ENCODE measurements around the gene MBD5. TPM values are rescaled to one million over a fixed set of nuclear protein-coding genes. Genes with fewer than 3 reads are reported as not detected.

Gene MBD5
- total and polyA plus RNA-seq, 2 donors (not counting 1 experiment from before 2014, with no cell fraction given) = 10.9 to 69.7 TPM

GRCh38 chr2:148020111-148021058, 506 bp upstream of the MBD5 start, which contains the start of gene ORC4:
TSS of gene ORC4 (minus strand) at chr2:148020737. CDS start at chr2:147975958, 44,779 bp downstream.
- peak; percentile 89 for ATAC-seq (ENCODE audit: low read depth)
- peak within 1 kb of the TSS; percentile 91 to 92 for H3K27ac ChIP-seq (ENCODE audit: low read length in 2 of 2)
- Mint-ChIP-seq H3K4me1 (peaks cover 52% of the 10 kb centered on the region), H3K27ac (peak within 1 kb of the TSS; percentile 94), H3K27me3 (no peaks in the 10 kb centered on the region), H3K4me3 (peak within 1 kb of the TSS; percentile 99), H3K9me3 (ENCODE audit: insufficient read depth) (no peaks in the 10 kb centered on the region)
- H3K4me2 ChIP-seq (replicated peaks; ENCODE audit: low read depth, low read length, poor library complexity, severe bottlenecking) = peak within 1 kb of the TSS; percentile 95
- peaks cover 11% of the 10 kb centered on the region for H4K20me1 ChIP-seq (ENCODE audit: control insufficient read depth, insufficient read depth, low read length, poor library complexity, severe bottlenecking)
- no peaks in the 10 kb centered on the region for H3K27me3 ChIP-seq (replicated peaks in 1 of 4; ENCODE audit: control extremely low read depth in 1 of 4, control insufficient read depth in 3 of 4, insufficient read depth in 4 of 4, low read length in 3 of 4)
- H3K4me3 ChIP-seq (ENCODE audit: control extremely low read depth in 1 of 5, extremely low read depth in 1 of 5, insufficient read depth in 1 of 5, low read depth in 2 of 5, low read length in 4 of 5) = peak within 1 kb of the TSS; percentile 79 to 95 (median 80)
- DNase-seq = peak; percentile 99
- under 1% methylated on average over 33 of the region's 52 CpGs for WGBS (ENCODE audit: insufficient coverage)
- TF ChIP-seq CTCF (IDR thresholded peaks at IDR 0.05) = no peak
- TF ChIP-seq EZH2 (IDR thresholded peaks at IDR 0.05; ENCODE audit: borderline replicate concordance, insufficient read depth, low read depth, low read length, poor library complexity, severe bottlenecking) = no peak
- ChIA-PET POLR2A (interaction anchor here (0.7 to 1.6 kb wide), 5 partner anchors 43 to 1566 kb away, joined by 3 to 21 read pairs (median 4); no protein-coding TSS in a partner anchor), CTCF (interaction anchor here (0.7 to 1.9 kb wide), 5 partner anchors 9 to 489 kb away, joined by 3 to 12 read pairs (median 3); no protein-coding TSS in a partner anchor)
- H3K9ac ChIP-seq (ENCODE audit: low read length) = peak within 1 kb of the TSS; percentile 82
- intact Hi-C loops (cut with micrococcal nuclease) = loop anchor here (1.0 to 10.0 kb wide), 4 partner anchors 175 to 1004 kb away; partner anchors contain the start of genes ACVR2A and KIF5C
- no peaks in the 10 kb centered on the region for H3K9me3 ChIP-seq (ENCODE audit: control extremely low read depth in 1 of 3, control insufficient read depth in 2 of 3, insufficient read depth in 1 of 3, low read length in 2 of 3)
- H3K79me2 ChIP-seq (ENCODE audit: control insufficient read depth, insufficient read depth, low read length) = peaks cover 95% of the 10 kb centered on the region
- H3K36me3 ChIP-seq (replicated peaks in 1 of 2; ENCODE audit: control extremely low read depth in 1 of 2, control insufficient read depth in 1 of 2, extremely low read depth in 1 of 2, insufficient read depth in 2 of 2, low read length in 1 of 2) = no peaks in the 10 kb centered on the region
- peak within 1 kb of the TSS; percentile 91 for H2AFZ ChIP-seq (ENCODE audit: insufficient read depth, low read depth, low read length, poor library complexity, severe bottlenecking)
- H3K4me1 ChIP-seq (ENCODE audit: control insufficient read depth in 2 of 2, insufficient read depth in 2 of 2, low read length in 2 of 2) = peaks cover 23 to 37% of the 10 kb centered on the region in 2 donors
